Vagina (tissue), 2 donors: ENCODE measurements around the gene CFAP46.

ENCODE experiments used
- POLR2A ChIP-seq, 2 donors: fragments of 450-650 bp; IDR thresholded peaks; one replicate each; pipeline ENCODE4 v1.6.1; 2017; ENCODE audit warnings: antibody characterized with exemption in 2 of 2, mild to moderate bottlenecking in 2 of 2, moderate library complexity in 2 of 2
- POLR2AphosphoS5 ChIP-seq, 2 donors: sonication (generic); formaldehyde crosslinking; IDR thresholded peaks; one replicate each; pipeline ENCODE4 v1.9.0; 2017; ENCODE audit warnings: antibody characterized with exemption in 2 of 2, mild to moderate bottlenecking in 2 of 2, low read depth in 1 of 2; ENCODE audit not compliant: insufficient read depth in 1 of 2

DNA sequence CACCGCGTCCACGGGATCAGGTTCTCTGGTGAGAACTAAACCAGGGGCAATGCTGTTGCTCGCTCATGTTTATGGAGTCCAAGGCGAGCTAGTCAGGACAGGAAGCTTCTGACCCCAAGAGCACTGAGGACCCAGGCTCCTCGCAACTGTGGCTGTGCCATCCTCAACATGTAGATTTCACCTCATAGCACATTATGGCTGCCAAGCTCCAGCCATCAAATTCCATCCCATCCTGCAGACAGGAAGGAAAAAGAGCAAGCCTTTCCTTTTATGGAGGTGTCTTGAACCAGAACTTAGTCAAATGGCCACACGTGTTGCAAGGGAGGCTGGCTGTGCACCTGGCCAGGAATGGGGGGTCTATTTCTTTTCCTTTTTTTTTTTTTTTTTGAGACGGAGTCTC lies 140.3 kb downstream of the CFAP46 start:
- no peak for TF ChIP-seq POLR2A (IDR thresholded peaks at IDR 0.05)
- no peak for TF ChIP-seq POLR2AphosphoS5 (IDR thresholded peaks at IDR 0.05; ENCODE audit: insufficient read depth in 1 of 2, low read depth in 1 of 2)
